Activated CD4-positive, alpha-beta T cell treated with anti-CD3 and anti-CD28 coated beads for 1 hour (primary cell): Measurements from ENCODE around the gene EIF5A.
"Not testable (repeated sequence)": the region's sequence is repeated elsewhere in the genome, so short reads cannot be mapped to it uniquely, and the experiment has no call there.

Source experiments
- DNase-seq: peaks from one replicate; pipeline ENCODE4 v3.0.0-alpha.2; 2020

The EIF5A gene

GRCh38 chr17:7332600-7333069 is 25.2 kb downstream of the EIF5A start:
- DNase-seq = not testable (repeated sequence)

GRCh38 chr17:7334938-7335538 is 27.6 kb downstream of the EIF5A start:
- DNase-seq = no peak

GRCh38 chr17:7335765-7336164 is 28.3 kb downstream of the EIF5A start:
- DNase-seq = not testable (repeated sequence)

- peak; percentile 73 for DNase-seq
These were observed 29.1 kb downstream of the EIF5A start, which contains the start of gene ACAP1 for GRCh38 chr17:7336240-7337175. ACAP1 (plus strand) TSS chr17:7336529; CDS start chr17:7336735, 206 bp downstream.

- DNase-seq = not testable (repeated sequence)
These were observed 30.2 kb downstream of the EIF5A start for GRCh38 chr17:7337600-7337999.

- DNase-seq = no peak
These were observed 32.8 kb downstream of the EIF5A start for GRCh38 chr17:7340179-7340578.

GRCh38 chr17:7341842-7342241 is 34.4 kb downstream of the EIF5A start:
- DNase-seq = no peak

- DNase-seq = no peak
These were observed 35.8 kb downstream of the EIF5A start for GRCh38 chr17:7343250-7343649.

- DNase-seq = no peak
These were observed 39.6 kb downstream of the EIF5A start for GRCh38 chr17:7346761-7347614.

GRCh38 chr17:7347630-7348477 is 40.4 kb downstream of the EIF5A start:
- no peak for DNase-seq

GRCh38 chr17:7348478-7349242 is 41.2 kb downstream of the EIF5A start:
- DNase-seq = no peak

- DNase-seq = peak; percentile 54
These were observed 44.5 kb downstream of the EIF5A start, which contains the start of gene KCTD11 for GRCh38 chr17:7351665-7352502. KCTD11 (plus strand) TSS chr17:7352162.

- DNase-seq = no peak
These were observed 45.1 kb downstream of the EIF5A start for GRCh38 chr17:7352503-7352889.

GRCh38 chr17:7352910-7353635 is 45.6 kb downstream of the EIF5A start:
- no peak for DNase-seq

GRCh38 chr17:7354262-7354843 is 46.9 kb downstream of the EIF5A start:
- no peak for DNase-seq

GRCh38 chr17:7355053-7355452 is 47.6 kb downstream of the EIF5A start, which contains the start of gene TMEM95:
TMEM95 (plus strand) TSS chr17:7355156; CDS start chr17:7355205, 49 bp downstream.
- DNase-seq = no peak

- no peak for DNase-seq
These were observed 48.1 kb downstream of the EIF5A start for GRCh38 chr17:7355573-7355972.

- DNase-seq = peak; percentile 77
These were observed 48.7 kb downstream of the EIF5A start for GRCh38 chr17:7356072-7356549.

GRCh38 chr17:7356756-7357155 is 49.3 kb downstream of the EIF5A start:
- DNase-seq = no peak
